GM21381 (cell line): ENCODE results near the gene ACP7.

Experiments
- ATAC-seq: cut with Tn5 transposase; IDR thresholded peaks from one replicate; pipeline ENCODE4 v1.9.1; 2021; ENCODE audit warnings: mild to moderate bottlenecking, moderate library complexity; ENCODE audit not compliant: unreplicated experiment

ACP7 gene

DNA sequence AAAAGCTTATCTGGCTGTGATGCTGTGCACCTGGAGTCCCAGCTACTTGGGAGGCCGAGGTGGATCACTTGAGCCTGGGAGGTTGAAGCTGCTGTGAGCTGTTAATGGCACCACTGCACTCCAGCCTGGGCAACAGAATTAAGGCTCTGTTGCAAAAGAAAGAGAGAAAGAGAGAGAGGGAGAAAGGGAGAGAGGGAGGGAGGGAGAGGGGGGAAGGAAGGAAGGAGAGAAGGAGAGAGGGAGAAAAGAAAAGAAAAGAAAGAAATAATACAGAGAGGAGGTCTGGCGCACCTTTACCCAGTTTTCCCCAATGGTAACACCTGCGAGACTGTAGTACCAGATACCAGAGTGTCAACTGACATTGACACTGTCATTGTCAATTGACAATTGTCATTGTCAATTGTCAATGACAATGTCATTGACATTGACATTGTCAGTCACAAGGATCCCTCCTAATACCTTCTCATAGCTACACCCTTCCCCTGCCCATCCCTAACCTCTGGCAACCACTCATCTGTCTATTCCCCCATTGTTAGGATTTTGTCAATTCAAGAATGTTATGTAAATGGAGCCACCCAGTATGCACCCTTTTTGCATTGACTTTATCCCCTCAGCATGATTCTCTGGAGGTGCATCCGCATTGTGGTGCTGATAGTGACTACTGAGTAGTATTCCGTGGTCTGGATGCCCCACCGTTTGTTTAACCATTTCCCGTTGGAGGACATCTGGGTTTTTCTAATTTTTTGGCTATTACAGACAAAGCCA, 62.7 kb downstream of the ACP7 start:
- ATAC-seq: no peak

DNA sequence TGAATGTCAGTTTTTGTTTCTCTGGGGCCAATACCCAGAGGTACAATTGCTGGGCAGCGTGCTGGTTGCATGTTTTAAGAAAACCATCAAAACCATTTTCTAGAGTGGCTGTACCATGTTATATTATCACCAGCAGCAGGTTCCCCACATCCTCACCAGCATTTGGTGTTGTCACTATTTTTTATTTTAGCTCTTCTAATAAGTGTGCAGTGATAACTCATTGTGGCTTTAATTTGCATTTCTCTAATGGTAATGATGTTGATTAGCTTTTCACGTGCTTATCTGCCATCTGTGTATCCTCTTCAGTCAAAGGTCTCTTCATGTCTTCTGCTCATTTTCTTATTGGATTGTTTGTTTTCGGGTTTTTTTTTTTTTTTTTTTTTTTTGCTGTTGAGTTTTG, 63.3 kb downstream of the ACP7 start:
- ATAC-seq: no peak

DNA sequence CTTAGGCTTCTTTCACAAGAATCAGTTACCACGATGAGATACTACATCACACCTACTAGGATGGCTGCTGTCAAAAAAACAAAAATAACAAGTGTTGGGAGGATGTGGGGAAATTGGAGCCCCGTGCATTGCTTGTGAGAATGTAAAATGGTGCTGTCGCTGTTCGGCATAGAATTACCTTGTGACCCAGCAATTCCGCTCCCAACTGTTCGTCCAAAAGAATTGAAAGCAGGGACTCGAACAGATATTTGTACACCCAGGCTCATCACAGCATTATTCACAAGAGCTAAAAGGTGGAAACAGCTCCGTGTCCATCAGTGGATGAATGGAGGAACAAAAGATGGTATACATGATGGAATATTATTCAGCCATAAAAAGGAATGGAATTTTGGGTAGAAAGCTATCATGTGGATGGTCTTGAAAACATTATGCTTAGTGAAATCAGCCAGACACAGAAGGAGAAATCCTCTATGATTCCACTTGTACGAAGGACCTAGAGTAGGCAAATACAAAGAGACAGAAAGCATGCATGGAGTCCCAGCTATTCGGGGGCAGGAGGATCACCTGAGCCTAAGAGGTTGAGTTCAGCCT, 64.9 kb downstream of the ACP7 start:
- no peak for ATAC-seq

DNA sequence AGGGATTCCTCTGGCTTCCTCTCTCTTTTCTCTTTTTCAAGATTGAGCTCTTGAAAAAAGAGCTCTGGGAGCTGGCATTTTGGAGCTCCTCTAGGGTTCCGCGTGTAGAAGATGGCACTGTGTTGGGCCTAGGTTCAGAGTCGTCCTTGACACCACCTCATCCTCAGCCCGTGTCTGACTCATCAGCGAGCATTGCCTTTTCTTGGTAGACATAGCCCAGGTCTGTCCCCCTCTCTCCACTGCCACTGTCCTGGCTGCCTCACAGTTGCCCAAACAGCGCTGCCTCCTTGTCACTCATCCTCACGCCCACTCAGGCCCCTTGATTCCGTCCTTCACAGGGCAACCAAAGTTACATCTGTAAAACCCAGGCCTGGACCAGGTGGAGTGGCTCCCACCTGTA, 66.1 kb downstream of the ACP7 start:
- no peak for ATAC-seq

DNA sequence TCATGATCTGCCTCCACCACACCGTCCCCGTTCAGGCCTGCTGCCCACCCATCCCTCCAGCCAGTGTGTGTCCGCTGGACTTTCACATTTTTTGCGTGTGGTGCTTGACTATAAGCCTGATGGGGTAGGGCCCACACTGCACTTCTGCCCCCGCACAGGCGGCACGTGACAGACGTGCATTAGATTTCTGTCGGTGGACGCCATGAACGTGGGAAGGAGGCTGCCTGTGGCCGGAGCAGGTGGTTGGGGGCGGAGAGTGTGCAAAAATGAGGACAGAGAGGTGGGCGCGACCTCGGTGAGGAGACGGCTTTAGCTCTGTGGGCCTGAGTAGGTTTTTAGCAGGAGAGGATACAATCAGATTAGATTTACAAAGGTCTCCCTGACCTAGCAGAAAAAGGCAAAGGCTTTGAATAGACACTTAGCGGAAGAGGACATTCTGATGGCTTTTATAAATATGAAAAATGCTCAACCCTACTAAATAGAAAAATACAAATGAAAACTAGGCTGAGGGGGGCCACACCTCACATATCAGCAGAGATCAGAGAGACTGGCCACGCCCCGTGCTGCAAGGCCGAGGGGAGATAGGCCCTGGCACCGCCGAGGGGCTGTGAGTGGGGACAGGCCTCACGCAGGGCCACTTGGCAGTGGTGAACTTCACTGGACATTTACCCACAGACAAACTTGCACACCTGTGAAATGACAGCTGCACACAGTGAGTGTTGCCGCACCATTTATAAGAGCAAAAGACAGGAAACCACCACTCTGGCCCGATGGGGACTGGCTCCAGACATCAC, 66.8 kb downstream of the ACP7 start:
- ATAC-seq: no peak

DNA sequence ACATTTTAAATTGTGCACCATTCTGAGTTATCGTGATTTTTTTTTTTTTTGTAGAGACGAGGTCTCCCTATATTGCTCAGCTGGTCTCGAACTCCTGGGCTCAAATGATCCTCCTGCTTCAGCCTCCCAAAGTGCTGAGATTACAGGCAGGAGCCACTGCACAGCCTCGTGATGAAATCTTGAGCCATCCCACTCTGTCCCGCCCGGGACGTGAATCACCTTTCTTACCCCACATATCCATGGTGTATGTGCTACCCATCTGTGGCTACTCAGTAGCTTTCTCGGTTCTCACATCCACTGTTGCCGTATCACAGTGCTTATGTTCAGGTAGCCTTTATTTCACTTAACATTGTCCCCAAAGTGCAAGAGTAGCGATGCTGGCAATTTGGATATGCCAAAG, 67.9 kb downstream of the ACP7 start:
- no peak for ATAC-seq

DNA sequence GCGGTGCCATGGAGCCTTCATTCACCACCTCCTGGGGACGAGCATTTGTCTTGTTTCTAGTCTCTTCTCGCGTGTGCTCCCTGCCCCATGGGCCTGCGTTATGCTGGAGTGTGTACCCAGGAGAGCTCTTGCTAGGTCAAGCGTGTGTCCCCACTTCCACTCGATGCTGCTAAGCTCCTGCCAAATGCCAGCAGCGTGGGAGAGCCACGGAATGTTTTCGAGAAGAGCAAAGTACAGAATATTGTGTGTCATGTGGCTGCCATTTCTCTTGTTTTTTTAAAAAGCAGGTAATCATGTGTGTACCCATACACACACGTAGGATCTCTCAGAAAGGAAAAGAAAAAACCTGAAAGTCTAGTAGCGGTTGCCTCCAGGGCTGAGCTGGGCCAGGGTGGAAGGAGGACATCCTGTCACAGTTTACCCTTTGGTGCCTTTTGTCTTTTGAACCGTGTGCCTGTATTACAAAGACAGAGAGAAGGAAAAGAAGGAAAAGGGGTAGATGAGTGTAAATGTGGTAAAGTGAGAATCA, 70.0 kb downstream of the ACP7 start:
- no peak for ATAC-seq

DNA sequence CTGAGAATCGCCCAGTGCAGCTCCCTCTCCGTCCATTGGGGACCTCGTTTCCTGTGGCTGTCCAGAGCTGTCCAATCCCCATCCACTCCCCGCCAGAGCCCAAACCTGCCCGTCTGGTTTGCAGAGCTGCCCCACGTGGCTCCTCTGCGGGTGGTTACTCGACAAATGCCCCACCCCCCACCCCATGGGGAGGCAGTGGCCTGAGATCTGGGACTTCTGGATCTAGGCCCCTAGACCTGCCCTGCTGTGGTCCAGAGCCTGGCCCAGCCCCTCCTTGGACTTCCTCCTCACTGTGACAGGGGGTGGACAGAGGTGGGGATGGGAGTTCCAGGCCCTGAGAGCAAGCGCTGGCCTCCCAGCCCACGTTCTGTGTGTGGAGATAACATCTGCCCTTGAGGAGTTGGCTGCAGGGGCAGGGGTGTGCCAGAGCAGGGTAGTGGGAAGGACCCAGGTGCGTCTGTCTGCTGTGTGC, 70.5 kb downstream of the ACP7 start:
- ATAC-seq: no peak

DNA sequence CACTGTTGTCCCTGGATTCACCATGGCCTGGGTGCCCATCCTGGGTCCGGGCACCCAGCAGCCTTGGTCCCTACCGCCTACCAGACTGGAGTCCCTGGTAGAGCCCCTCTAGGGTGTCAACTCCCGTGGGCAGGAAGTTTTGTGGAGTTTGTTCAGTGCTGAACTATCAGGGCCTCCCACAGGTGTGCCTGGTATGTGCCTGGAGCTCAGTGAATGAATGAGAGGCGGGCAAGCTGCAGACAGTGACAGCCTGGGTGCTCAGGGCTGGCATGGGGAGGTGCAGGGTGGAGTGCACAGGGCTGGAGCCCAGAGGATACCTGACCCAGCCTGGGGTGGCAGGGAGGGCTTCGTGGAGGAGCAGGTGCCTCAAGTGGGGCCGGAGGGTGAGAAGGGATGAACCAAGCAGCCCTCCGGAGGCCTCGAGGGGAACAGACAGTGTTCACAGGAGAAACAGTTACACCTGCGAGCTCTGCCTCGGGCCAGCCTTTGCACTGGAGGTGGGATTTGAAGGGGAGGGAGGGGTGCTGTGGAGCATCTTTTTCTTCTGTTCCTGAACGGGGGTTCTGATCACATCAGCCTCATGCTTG, 71.0 kb downstream of the ACP7 start:
- ATAC-seq: no peak

DNA sequence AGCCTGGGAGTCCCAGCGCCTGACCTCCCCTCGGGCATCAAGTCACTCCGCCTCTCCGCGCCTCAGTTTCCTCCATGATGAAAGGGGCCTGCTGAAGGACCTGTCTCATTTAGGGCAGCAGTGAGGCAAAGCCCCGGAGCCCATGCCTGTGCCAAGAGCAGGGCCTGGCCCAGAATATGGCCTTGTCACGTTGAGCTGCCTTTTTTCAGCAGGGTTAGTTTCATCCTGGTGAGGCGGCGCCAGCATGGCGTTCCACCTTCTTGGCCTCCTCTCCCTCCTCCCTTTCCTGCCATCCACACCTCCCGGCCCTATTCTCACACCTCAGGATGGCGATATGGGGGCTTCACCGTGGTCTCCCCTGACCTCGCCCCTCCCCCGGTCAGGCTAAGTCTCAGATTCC, 71.6 kb downstream of the ACP7 start:
- no peak for ATAC-seq

DNA sequence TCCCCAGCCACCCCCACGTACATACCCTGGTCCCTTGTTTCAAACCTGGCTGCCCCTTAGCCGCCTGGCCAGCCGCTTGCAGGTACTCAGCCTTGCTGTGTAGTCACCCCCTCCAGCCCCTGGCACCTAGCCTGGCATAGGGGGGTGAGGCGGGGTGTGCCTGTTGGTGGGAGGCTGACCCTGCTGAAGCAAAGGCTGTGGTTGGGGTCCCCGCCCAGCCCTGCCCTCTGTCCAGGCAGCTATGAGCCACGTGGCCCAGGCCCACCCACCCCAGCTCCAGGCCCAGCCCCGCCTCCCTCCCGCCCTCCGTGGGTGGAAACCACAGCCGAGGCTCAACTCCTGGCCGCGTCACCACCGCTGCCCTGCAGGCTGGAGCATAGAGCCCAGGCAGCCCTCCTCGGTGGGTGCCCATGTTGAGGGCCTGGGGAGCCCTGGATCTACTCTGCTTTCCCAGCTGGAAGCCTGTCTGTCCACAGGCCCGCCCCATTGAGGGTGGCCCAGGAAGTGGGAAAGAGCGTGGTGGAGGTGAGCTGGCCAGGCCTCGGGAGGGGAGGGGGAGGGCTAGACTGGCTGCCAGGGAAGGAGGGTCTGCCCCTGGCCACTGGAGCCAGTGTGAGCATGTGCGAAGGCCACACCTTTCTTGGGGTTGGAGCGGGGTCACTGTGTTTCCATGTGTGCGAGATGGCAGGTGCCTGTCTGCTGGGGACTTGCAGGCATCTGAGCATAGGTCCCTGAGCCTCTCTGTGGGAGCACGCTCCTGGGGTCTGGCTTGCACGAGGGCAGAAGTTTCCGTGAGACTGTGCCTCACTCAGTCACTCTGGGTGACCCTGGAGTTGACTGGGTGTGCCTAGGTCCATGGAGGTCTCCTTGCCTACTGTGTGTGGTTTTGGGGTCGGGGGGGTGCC, 72.4 kb downstream of the ACP7 start:
- ATAC-seq: no peak

DNA sequence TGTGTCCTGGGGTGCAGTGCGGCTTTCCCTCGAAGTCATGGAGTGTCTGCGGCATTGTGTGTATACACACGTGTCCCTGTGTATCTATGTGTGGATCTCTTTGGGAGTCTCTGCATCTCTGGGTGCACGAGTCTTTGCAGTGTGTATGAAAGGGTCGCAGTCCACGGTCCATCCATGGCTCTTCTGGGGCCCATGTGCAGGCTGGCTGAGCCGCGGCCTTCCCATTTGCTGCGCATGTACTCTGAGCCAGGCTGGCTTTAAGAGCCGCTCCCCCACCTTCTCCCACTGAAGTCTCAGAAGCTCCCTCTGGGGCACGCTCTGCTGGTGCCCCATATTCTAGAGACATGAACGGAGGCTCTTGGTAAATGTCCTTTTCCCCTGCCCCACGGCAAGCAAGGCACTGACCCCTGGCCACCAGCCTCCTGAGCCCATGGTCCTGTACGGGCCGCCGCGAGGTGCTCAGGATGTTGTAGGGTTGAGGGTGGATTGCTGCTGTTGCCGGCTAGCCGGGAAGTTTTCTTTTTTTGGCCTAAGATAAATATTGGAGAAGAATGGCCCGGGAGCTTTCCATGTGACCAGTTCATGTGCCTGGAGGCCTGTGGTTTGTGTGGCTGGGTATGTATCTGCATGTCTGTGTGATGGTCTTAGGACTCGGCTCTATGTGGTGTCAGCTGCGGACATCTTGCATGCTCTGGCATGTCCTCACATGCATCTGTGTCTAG, 73.3 kb downstream of the ACP7 start:
- ATAC-seq: no peak

DNA sequence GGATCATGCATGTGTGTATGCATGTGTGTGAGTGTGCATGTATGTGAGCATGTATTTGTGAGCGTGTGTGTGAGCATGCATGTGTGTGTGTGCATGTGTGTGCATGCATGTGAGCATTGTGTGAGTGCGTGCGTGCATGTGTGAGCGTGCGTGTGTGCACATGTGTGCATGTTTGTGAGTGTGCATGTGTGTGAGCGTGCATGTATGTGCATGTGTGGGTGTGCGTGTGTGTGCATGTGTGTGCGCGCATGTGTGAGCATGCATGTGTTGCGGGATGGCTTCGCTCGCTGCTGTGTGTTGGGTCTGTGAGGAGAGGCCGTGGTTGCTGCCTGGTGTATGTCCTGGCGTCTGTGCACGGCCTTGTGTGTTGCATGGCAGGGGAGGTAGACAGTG, 73.8 kb downstream of the ACP7 start:
- no peak for ATAC-seq

DNA sequence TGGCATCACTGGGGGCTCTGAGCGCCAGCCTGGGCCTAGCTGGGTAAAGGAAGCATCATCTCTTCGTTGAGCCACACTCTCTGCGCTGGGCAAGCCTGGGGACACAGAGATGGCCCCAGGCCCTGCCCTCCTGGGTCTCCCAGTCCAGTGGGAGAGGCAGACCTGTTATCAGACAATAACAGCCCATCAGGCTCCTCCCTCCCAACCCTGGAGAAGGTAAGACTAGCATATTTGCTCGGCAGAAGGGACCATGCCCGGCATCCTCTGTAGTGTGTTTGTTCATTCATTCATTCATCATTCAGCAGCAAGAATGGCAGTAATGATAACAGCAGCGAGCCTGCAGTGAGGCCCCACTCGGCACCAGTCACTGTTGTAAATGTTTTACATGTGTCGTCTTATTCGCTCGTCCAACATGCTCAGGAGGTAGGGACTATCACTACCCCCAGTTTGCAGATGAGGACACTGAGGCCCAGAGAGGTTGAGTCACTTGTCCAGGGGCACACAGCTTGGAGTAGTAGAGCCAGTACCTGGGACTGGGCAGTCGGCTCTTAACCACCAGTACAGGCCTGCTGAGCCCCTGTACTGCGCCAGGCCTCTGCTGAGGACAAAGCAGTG, 74.6 kb downstream of the ACP7 start:
- no peak for ATAC-seq

DNA sequence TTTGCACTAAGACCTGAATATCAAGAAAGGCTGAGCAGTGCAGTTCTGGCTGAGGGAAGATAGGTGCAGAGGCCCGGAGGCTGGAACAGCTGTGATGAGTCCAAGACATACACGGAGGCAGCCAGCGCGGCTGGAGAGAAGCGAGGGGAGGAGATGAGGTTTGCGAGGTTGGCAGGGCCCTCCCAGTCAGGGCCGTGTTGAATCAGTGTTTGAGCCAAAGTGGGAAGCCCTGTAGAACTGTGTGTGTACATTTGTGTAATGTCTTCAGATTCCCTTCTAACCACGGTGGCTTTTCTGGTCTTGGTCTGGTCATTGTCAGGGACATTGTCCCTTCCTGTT, 76.3 kb downstream of the ACP7 start:
- ATAC-seq: no peak
